Measurements from ENCODE around the gene RFTN2.

DNA sequence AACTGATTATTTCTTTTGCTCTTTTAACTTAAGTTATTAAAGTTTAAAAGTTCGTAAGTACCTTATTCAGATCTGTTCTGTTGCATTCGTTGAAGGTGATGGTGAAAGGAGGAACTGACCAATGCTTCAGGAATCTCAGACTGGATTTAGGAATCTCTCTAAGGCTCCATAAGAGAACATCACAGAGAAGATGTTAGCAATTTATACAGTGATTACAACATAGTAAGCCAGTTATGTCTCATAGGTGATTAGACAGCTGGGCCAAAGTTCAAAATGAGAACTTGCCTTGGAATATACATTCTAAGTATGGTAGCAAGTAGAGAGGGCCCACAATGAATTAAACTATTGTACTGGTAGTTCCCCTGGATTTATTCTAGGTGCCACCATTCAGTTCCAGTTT lies 32.9 kb upstream of the RFTN2 start:
- no peak for TF ChIP-seq EZH2 (IDR thresholded peaks at IDR 0.05; ENCODE audit: borderline replicate concordance, low read depth, low read length, poor library complexity, severe bottlenecking)
- TF ChIP-seq, protein P1, sequence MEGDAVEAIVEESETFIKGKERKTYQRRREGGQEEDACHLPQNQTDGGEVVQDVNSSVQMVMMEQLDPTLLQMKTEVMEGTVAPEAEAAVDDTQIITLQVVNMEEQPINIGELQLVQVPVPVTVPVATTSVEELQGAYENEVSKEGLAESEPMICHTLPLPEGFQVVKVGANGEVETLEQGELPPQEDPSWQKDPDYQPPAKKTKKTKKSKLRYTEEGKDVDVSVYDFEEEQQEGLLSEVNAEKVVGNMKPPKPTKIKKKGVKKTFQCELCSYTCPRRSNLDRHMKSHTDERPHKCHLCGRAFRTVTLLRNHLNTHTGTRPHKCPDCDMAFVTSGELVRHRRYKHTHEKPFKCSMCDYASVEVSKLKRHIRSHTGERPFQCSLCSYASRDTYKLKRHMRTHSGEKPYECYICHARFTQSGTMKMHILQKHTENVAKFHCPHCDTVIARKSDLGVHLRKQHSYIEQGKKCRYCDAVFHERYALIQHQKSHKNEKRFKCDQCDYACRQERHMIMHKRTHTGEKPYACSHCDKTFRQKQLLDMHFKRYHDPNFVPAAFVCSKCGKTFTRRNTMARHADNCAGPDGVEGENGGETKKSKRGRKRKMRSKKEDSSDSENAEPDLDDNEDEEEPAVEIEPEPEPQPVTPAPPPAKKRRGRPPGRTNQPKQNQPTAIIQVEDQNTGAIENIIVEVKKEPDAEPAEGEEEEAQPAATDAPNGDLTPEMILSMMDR (conservative IDR thresholded peaks at IDR 0.05; ENCODE audit: low read depth, low read length) = no peak
